NT2/D1 (cell line): ENCODE measurements around the gene ACSBG1.

ENCODE experiments used
- YY1 ChIP-seq: IDR thresholded peaks from 2 replicates; pipeline ENCODE4 v1.6.1; 2011; ENCODE audit not compliant: insufficient read length, insufficient read depth
- ZNF274 ChIP-seq: IDR thresholded peaks from 2 replicates; pipeline ENCODE4 v1.6.1; 2011; ENCODE audit warnings: mild to moderate bottlenecking, low read depth, low read length

- no peak for TF ChIP-seq YY1
- no peak for TF ChIP-seq ZNF274
These were observed 94.1 kb downstream of the ACSBG1 start for GRCh38 chr15:78140292-78140691.
